ENCODE data around the gene SESN2. TPM values are rescaled to one million over a fixed set of nuclear protein-coding genes. Genes with fewer than 3 reads are reported as not detected.
A peak's percentile ranks its signal among the peaks of the same experiment; 100 is the strongest.

Gene SESN2
- total and polyA plus RNA-seq, 7 donors: 8.1 to 34.9 (median 12.4) TPM

DNA sequence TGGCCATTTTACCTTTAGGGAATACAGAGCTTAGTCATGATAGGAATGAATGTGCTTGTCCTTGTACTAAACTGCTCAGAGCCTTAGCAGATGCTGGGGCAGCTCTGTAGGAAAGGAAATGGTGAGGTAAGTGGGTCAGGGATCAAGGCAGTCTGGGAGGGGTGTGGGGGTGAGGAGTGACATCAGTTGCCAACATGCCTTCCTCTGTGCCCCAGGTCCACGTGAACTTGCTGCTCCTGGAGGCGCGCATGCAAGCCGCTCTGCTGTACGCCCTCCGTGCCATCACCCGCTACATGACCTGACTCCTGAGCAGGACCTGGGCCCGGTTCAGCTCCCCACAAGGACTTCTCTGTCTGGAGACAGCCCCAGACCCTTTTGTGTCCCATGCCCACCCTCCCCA lies 21.2 kb downstream of the SESN2 start:
- TF ChIP-seq, protein P1, sequence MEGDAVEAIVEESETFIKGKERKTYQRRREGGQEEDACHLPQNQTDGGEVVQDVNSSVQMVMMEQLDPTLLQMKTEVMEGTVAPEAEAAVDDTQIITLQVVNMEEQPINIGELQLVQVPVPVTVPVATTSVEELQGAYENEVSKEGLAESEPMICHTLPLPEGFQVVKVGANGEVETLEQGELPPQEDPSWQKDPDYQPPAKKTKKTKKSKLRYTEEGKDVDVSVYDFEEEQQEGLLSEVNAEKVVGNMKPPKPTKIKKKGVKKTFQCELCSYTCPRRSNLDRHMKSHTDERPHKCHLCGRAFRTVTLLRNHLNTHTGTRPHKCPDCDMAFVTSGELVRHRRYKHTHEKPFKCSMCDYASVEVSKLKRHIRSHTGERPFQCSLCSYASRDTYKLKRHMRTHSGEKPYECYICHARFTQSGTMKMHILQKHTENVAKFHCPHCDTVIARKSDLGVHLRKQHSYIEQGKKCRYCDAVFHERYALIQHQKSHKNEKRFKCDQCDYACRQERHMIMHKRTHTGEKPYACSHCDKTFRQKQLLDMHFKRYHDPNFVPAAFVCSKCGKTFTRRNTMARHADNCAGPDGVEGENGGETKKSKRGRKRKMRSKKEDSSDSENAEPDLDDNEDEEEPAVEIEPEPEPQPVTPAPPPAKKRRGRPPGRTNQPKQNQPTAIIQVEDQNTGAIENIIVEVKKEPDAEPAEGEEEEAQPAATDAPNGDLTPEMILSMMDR (IDR thresholded peaks at IDR 0.05): no peak
- no peaks in the 10 kb centered on the region for H3K27me3 ChIP-seq (ENCODE audit: insufficient read depth in 3 of 3, low read length in 2 of 3)
- ATAC-seq (peak in 1 of 4 donors; percentile 25), DNase-seq (no peak)
- peaks cover 14% of the 10 kb centered on the region for H3K4me1 ChIP-seq
- peaks cover 17 to 72% of the 10 kb centered on the region in 2 donors for H3K36me3 ChIP-seq (ENCODE audit: insufficient read depth in 1 of 2, low read depth in 1 of 2)
- 89 to 95% (median 90%) methylated on average over 7 to 8 of the region's 8 CpGs for WGBS, 3 donors
- peak overlapping the region; percentile 10 for H3K27ac ChIP-seq
- H3K9me3 ChIP-seq: no peaks in the 10 kb centered on the region
- H3K4me3 ChIP-seq: no peak overlapping the region
- intact Hi-C loops (cut with DNase I): no loop called here

DNA sequence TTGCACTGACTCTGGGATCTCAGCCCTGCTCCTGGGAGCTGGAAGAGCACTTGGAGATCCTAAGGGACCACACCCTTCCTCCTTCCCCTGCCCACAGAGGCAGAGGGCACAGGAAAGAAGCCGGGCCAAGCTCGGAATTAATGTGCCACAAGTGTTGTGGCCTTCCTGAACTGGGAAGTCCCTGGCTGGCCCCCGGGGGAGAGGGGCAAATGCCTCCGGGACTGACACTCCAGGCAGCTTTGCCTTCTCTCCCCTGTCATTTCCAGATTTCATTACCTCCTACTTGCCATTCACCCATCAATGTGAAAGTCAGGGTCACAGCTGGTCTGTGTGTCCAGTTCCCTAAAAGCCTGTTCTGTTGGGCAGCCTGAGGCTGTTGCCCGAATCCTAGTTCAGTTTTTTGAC lies 21.7 kb downstream of the SESN2 start:
- 69 to 71% (median 70%) methylated on average over 5 of the region's 5 CpGs for whole genome bisulfite sequencing, 3 donors
- TF ChIP-seq, protein P1 (IDR thresholded peaks at IDR 0.05): no peak
- Histone ChIP-seq H3K4me1 (peaks cover 14% of the 10 kb centered on the region), H3K27me3 (ENCODE audit: insufficient read depth in 3 of 3, low read length in 2 of 3) (no peaks in the 10 kb centered on the region), H3K27ac (peak overlapping the region; percentile 10), H3K4me3 (no peak overlapping the region), H3K9me3 (no peaks in the 10 kb centered on the region), H3K36me3 (ENCODE audit: insufficient read depth in 1 of 2, low read depth in 1 of 2) (peaks cover 17 to 68% of the 10 kb centered on the region in 2 donors)
- ATAC-seq (no peak), DNase-seq (no peak)
- intact Hi-C loops (cut with DNase I): no loop called here

DNA sequence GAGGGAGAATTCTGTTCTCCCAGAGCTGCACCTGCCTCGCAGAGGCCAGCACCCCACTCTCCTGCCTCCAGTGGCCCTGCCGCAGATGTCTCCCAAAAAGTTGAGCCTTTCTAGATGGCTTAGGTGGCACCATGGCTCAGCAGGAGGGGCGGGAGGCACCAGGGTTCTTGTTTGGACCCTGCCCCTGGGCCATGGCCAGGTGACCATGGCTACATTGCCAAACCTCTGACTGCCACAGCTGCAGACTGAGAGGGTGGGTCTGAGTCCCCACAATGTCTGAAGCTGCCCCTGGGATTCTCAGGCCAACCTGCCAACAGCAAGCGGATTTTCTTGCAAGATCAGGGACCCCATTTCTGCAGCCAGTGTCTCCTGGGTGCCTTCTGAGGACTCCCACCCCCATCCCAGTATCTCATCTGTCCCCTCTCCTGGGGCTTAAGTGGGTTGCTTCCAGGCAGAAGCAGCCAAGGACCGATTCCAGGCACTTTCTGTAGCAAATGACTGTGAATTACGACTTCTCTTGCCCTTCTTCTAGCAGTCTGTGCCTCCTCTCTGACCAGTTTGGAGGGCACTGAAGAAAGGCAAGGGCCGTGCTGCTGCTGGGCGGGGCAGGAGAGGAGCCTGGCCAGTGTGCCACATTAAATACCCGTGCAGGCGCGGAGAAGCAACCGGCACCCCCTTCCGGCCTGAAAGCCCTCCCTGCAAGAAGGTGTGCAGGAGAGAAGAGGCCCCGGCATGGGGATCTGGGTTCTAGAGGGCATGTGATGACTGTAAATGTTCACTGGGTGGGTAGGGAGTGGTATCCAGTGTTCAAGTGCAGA lies 22.5 kb downstream of the SESN2 start:
- WGBS, 3 donors: 77 to 87% (median 82%) methylated on average over 14 of the region's 14 CpGs
- DNase-seq: no peak
- no peak overlapping the region for H3K27ac ChIP-seq

DNA sequence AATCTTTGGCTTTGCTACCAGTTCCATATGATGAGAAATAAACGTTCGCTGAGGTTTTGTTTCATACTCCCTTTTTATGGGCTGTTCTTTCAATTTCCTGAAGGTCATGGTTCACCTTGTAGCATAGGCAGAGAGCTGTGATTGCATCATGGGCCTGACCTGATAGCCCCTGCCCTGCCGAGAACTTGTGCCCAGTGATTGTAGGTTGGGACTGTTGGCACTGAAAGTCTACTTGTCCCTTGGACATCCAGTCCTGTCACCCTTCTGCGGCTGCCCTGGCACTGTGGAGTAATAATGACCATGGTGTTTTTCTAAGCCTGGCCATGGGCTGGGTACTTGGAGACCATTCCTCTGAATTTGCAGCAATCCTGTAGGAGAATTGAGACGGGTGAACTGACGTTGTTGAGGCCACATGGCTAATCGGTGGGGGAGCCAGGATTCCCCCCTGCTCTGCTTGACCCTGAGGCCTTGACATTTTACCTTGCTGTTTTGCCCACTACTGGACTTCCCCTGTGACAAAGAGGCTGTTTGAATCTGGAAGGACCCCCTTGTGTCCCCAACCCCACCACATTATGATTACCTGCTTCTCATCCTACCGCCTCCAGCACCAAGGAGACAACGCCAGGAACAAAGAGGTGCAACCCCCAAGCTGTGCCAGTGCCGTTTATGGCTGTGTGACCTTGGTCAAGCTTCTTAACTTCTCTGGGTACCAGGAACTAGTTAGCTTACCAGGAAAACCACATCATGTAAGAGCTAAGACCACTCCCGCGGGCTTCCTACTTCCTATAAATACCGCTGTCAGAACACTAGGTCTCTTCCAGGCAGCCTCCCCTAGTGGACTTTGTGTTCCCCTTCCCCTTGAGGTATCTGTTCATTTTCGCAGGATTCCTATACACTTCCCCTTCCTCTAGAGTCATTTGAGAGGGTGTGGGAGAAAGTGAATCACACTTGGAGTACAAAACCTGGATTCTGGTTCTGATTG lies 23.4 kb downstream of the SESN2 start:
- peak in 2 of 4 donors; percentile 49 to 65 for ATAC-seq

More for the DNA sequence above, 22.5 kb downstream of the SESN2 start:
- Histone ChIP-seq H3K4me1 (peaks cover 14% of the 10 kb centered on the region), H3K9me3 (no peaks in the 10 kb centered on the region), H3K4me3 (no peak overlapping the region), H3K27me3 (ENCODE audit: insufficient read depth in 3 of 3, low read length in 2 of 3) (no peaks in the 10 kb centered on the region), H3K36me3 (ENCODE audit: insufficient read depth in 1 of 2, low read depth in 1 of 2) (peaks cover 17 to 61% of the 10 kb centered on the region in 2 donors)
- TF ChIP-seq, protein P1 (IDR thresholded peaks at IDR 0.05): no peak
- no peak for ATAC-seq
- intact Hi-C loops (cut with DNase I): no loop called here

More for the DNA sequence above, 23.4 kb downstream of the SESN2 start:
- H3K4me1 ChIP-seq: peaks cover 14% of the 10 kb centered on the region
- H3K36me3 ChIP-seq (ENCODE audit: insufficient read depth in 1 of 2, low read depth in 1 of 2): peaks cover 16 to 52% of the 10 kb centered on the region in 2 donors
- TF ChIP-seq, protein P1 (IDR thresholded peaks at IDR 0.05): no peak
- no peak overlapping the region for H3K4me3 ChIP-seq
- no peaks in the 10 kb centered on the region for H3K9me3 ChIP-seq
- DNase-seq: no peak
- intact Hi-C loops (cut with DNase I): no loop called here
- H3K27me3 ChIP-seq (ENCODE audit: insufficient read depth in 3 of 3, low read length in 2 of 3): no peaks in the 10 kb centered on the region
- no peak overlapping the region for H3K27ac ChIP-seq
- 77 to 85% (median 82%) methylated on average over 14 of the region's 14 CpGs for WGBS, 3 donors
